Prostate gland (tissue), 2 donors: Measurements from ENCODE around the gene FKBP1B. TPM values are rescaled to one million over a fixed set of nuclear protein-coding genes. Genes with fewer than 3 reads are reported as not detected.

Source experiments
- DNase-seq: peaks from one replicate; pipeline ENCODE4 v3.0.0-alpha.2; 2019; ENCODE audit warnings: low spot score
- H3K27ac ChIP-seq, 2 donors: fragments of 200-600 bp; sonication (generic); 2 replicates each; pipeline ENCODE4 v1.5.1; 2017 to 2019
- H3K27me3 ChIP-seq: fragments of 200-600 bp; sonication (generic); replicated peaks from 2 replicates; pipeline ENCODE4 v1.5.1; 2019; ENCODE audit not compliant: insufficient read depth
- H3K36me3 ChIP-seq, 2 donors: fragments of 200-600 bp; sonication (generic); 1 replicate in 1 of 2; 2 replicates in 1 of 2; pipeline versions ENCODE4 v1.5.1 to v1.8.1; 2017 to 2019
- H3K4me1 ChIP-seq: fragments of 200-600 bp; sonication (generic); replicated peaks from 2 replicates; pipeline ENCODE4 v1.5.1; 2019
- H3K4me3 ChIP-seq, 2 donors: fragments of 200-600 bp; sonication (generic); 2 replicates each; pipeline ENCODE4 v1.5.1; 2017 to 2019
- H3K9me3 ChIP-seq: fragments of 200-600 bp; sonication (generic); 2 replicates; pipeline ENCODE4 v1.5.1; 2017
- CTCF ChIP-seq, 4 experiments: fragments of 200-600 bp in 2 of 4; fragments of 450-650 bp in 2 of 4; sonication (generic) in 2 of 4; IDR thresholded peaks; 1 replicate in 3 of 4; 2 replicates in 1 of 4; pipeline ENCODE4 v1.5.1; 2016 to 2019; ENCODE audit warnings: antibody characterized with exemption in 4 of 4, mild to moderate bottlenecking in 2 of 4, moderate library complexity in 2 of 4
- POLR2A ChIP-seq: fragments of 450-650 bp; IDR thresholded peaks from one replicate; pipeline ENCODE4 v1.6.1; 2016; ENCODE audit warnings: antibody characterized with exemption, mild to moderate bottlenecking
- POLR2AphosphoS5 ChIP-seq: sonication (generic); formaldehyde crosslinking; IDR thresholded peaks from one replicate; pipeline ENCODE4 v1.6.1; 2017; ENCODE audit warnings: antibody characterized with exemption
- WGBS: methylation state at CpG from one replicate; pipeline ENCODE4 v1.1.5; 2018; 5-methylcytosine and 5-hydroxymethylcytosine counted together
- intact Hi-C: fragments of 100-400 bp; cut with DNase I; formaldehyde crosslinking; loops from one replicate; pipeline ENCODE4 v1.14.2; 2022
- total RNA-seq, 2 donors: library from RNA; depleted of rRNA; stranded (reverse); fragments of >200 nt; gene quantifications; one replicate each; pipeline ENCODE4 v1.1.0, GENCODE V29; 2016

FKBP1B gene
- total RNA-seq, 2 donors from 2014 or later: 8.5 to 8.6 TPM

- Histone ChIP-seq H3K4me1 (peaks cover 3% of the 10 kb centered on the region), H3K36me3 (no peaks in the 10 kb centered on the region), H3K27me3 (no peaks in the 10 kb centered on the region), H3K9me3 (no peaks in the 10 kb centered on the region), H3K27ac (peak within 1 kb of the TSS; percentile 20 to 58), H3K4me3 (peak within 1 kb of the TSS; percentile 45 to 66)
- intact Hi-C loops: no loop called here
- DNase-seq: peak; percentile 98
- under 1% methylated on average over 34 of the region's 38 CpGs for WGBS
- TF ChIP-seq POLR2A (peak; percentile 69), POLR2AphosphoS5 (peak; percentile 93), CTCF (IDR thresholded peaks at IDR 0.05) (no peak)
These were observed 2.4 kb upstream of the FKBP1B start, which contains the start of gene WDCP for GRCh38 chr2:24046930-24047702. Gene WDCP (minus strand): TSS chr2:24047391. CDS start chr2:24039494, 7,897 bp downstream.

- no peaks in the 10 kb centered on the region for H3K27me3 ChIP-seq
- no peaks in the 10 kb centered on the region for H3K36me3 ChIP-seq
- peak overlapping the region in 1 of 2 donors; percentile 45 for H3K4me3 ChIP-seq
- H3K27ac ChIP-seq: no peak overlapping the region
- peaks cover 3% of the 10 kb centered on the region for H3K4me1 ChIP-seq
- H3K9me3 ChIP-seq: no peaks in the 10 kb centered on the region
- intact Hi-C loops: no loop called here
- WGBS: 48% methylated on average over 8 of the region's 8 CpGs
- no peak for TF ChIP-seq POLR2A
- no peak for TF ChIP-seq CTCF (IDR thresholded peaks at IDR 0.05)
- no peak for TF ChIP-seq POLR2AphosphoS5
- DNase-seq: no peak
These were observed 1.9 kb upstream of the FKBP1B start for GRCh38 chr2:24047703-24048033.

- no peaks in the 10 kb centered on the region for H3K27me3 ChIP-seq
- 15% methylated on average over 23 of the region's 23 CpGs for WGBS
- H3K4me1 ChIP-seq: peaks cover 3% of the 10 kb centered on the region
- no peak for DNase-seq
- intact Hi-C loops: no loop called here
- TF ChIP-seq POLR2AphosphoS5 (no peak), CTCF (IDR thresholded peaks at IDR 0.05) (no peak), POLR2A (no peak)
- no peak overlapping the region for H3K27ac ChIP-seq
- H3K4me3 ChIP-seq: peak overlapping the region; percentile 64 to 66
- no peaks in the 10 kb centered on the region for H3K36me3 ChIP-seq
- H3K9me3 ChIP-seq: no peaks in the 10 kb centered on the region
These were observed 614 bp upstream of the FKBP1B start for GRCh38 chr2:24048769-24049484.

GRCh38 chr2:24050041-24050979 is 769 bp downstream of the FKBP1B start:
- H3K27ac ChIP-seq: peak overlapping the region; percentile 39 to 71
- WGBS: 5% methylated on average over 42 of the region's 47 CpGs
- no peak for DNase-seq

More at GRCh38 chr2:24050041-24050979, 769 bp downstream of the FKBP1B start:
- peak overlapping the region; percentile 64 to 66 for H3K4me3 ChIP-seq
- H3K4me1 ChIP-seq: peaks cover 3% of the 10 kb centered on the region
- TF ChIP-seq POLR2AphosphoS5 (no peak), CTCF (IDR thresholded peaks at IDR 0.05) (no peak), POLR2A (no peak)
- no peaks in the 10 kb centered on the region for H3K27me3 ChIP-seq
- no peaks in the 10 kb centered on the region for H3K9me3 ChIP-seq
- H3K36me3 ChIP-seq: no peaks in the 10 kb centered on the region
- intact Hi-C loops: no loop called here
